HepG2 (cell line): ENCODE results near the gene NSFL1C.

Source experiments
- CTCF ChIP-seq: sonication (generic); formaldehyde crosslinking; IDR thresholded peaks from 2 replicates; pipeline ENCODE4 v1.5.0; 2020; ENCODE audit warnings: mild to moderate bottlenecking, missing genetic modification reagents, moderate library complexity
- SIN3A ChIP-seq: IDR thresholded peaks from 2 replicates; pipeline ENCODE4 v1.6.1; 2011; ENCODE audit warnings: low read depth, mild to moderate bottlenecking, control low read depth, low read length, borderline replicate concordance
- ZNF235 ChIP-seq: sonication (generic); formaldehyde crosslinking; IDR thresholded peaks from 2 replicates; pipeline ENCODE4 v1.8.1; 2023; ENCODE audit warnings: mild to moderate bottlenecking, missing genetic modification reagents, borderline replicate concordance
- ZNF746 ChIP-seq: sonication (generic); formaldehyde crosslinking; IDR thresholded peaks from 2 replicates; pipeline ENCODE4 v1.8.0; 2022; ENCODE audit warnings: mild to moderate bottlenecking, missing genetic modification reagents

GRCh38 chr20:1513801-1514200 is 47.2 kb upstream of the NSFL1C start:
- TF ChIP-seq ZNF235, result no peak
- TF ChIP-seq ZNF746 (CRISPR knock-in tag), result no peak
- no peak for TF ChIP-seq CTCF (CRISPR knock-in tag)
- no peak for TF ChIP-seq SIN3A
